Measurements from ENCODE around the gene LUZP1.

DNA sequence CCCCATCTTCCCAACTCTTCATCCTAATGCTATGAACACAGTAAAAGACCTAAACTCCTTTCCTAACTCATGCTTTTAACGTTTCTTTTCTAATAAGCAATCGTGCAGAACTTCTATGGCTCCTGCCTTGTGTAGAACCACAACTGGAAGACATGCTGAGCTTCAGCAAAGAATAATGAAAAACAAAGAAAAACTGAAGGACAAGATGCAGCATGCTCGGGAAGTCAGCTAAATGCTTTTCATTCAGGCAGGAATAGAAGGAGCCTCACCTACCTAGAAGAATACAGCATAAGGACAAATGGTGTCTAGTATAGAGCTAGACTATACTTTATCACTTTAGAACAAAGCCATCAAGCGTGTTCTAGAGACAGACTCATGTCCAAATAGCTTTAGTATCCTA, 45.9 kb downstream of the LUZP1 start:
- TF ChIP-seq, protein P1, sequence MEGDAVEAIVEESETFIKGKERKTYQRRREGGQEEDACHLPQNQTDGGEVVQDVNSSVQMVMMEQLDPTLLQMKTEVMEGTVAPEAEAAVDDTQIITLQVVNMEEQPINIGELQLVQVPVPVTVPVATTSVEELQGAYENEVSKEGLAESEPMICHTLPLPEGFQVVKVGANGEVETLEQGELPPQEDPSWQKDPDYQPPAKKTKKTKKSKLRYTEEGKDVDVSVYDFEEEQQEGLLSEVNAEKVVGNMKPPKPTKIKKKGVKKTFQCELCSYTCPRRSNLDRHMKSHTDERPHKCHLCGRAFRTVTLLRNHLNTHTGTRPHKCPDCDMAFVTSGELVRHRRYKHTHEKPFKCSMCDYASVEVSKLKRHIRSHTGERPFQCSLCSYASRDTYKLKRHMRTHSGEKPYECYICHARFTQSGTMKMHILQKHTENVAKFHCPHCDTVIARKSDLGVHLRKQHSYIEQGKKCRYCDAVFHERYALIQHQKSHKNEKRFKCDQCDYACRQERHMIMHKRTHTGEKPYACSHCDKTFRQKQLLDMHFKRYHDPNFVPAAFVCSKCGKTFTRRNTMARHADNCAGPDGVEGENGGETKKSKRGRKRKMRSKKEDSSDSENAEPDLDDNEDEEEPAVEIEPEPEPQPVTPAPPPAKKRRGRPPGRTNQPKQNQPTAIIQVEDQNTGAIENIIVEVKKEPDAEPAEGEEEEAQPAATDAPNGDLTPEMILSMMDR (IDR thresholded peaks at IDR 0.05; ENCODE audit: insufficient read depth, low read depth, low read length) = no peak
- no peak for TF ChIP-seq EZH2 (IDR thresholded peaks at IDR 0.05; ENCODE audit: insufficient read depth, low read length)
